NT2/D1 (cell line): ENCODE data around the gene KLHL6.

Experiments
- SUZ12 ChIP-seq: IDR thresholded peaks from 2 replicates; pipeline ENCODE4 v1.6.1; 2011; ENCODE audit not compliant: insufficient read length, insufficient read depth; ENCODE audit errors: extremely low read depth
- YY1 ChIP-seq: IDR thresholded peaks from 2 replicates; pipeline ENCODE4 v1.6.1; 2011; ENCODE audit not compliant: insufficient read length, insufficient read depth

- TF ChIP-seq SUZ12 (no peak), YY1 (no peak)
These were observed 67.2 kb downstream of the KLHL6 start for GRCh38 chr3:183488343-183488742.
